Ovary (tissue), 9 donors: ENCODE measurements around the gene CNTN5. TPM values are rescaled to one million over a fixed set of nuclear protein-coding genes. Genes with fewer than 3 reads are reported as not detected.

ENCODE experiments used
- DNase-seq, 5 donors: peaks; one replicate each; pipeline ENCODE4 v3.0.0-alpha.2; 2019 to 2020
- H3K27ac ChIP-seq, 2 donors: fragments of 200-600 bp; one replicate each; pipeline versions ENCODE4 v1.5.1 to v1.8.0; 2019 to 2022
- H3K27me3 ChIP-seq: fragments of 200-600 bp; one replicate; pipeline ENCODE4 v1.8.0; 2022
- H3K36me3 ChIP-seq: fragments of 200-600 bp; sonication (generic); one replicate; pipeline ENCODE4 v1.5.1; 2019
- H3K4me1 ChIP-seq: one replicate; pipeline ENCODE4 v1.8.1; 2013; ENCODE audit warnings: mild to moderate bottlenecking, moderate library complexity; ENCODE audit not compliant: insufficient read depth
- H3K4me3 ChIP-seq: fragments of 200-600 bp; sonication (generic); one replicate; pipeline ENCODE4 v1.5.1; 2017
- H3K9me3 ChIP-seq, 2 donors: fragments of 200-600 bp in 1 of 2; sonication (generic) in 1 of 2; one replicate each; pipeline versions ENCODE4 v1.5.1 to v1.8.1; 2013 to 2019; ENCODE audit warnings: mild to moderate bottlenecking in 1 of 2, moderate library complexity in 1 of 2
- CTCF ChIP-seq, 3 donors: fragments of 450-650 bp in 2 of 3; fragments of 200-600 bp in 1 of 3; IDR thresholded peaks; one replicate each; pipeline versions ENCODE4 v1.5.1 to v1.8.0; 2016 to 2022; ENCODE audit warnings: antibody characterized with exemption in 3 of 3, mild to moderate bottlenecking in 1 of 3
- EP300 ChIP-seq: sonication (generic); formaldehyde crosslinking; IDR thresholded peaks from one replicate; pipeline ENCODE4 v1.6.1; 2017; ENCODE audit warnings: antibody characterized with exemption
- POLR2A ChIP-seq: fragments of 450-650 bp; IDR thresholded peaks from one replicate; pipeline ENCODE4 v1.6.1; 2017; ENCODE audit warnings: antibody characterized with exemption, mild to moderate bottlenecking, moderate library complexity
- WGBS, 3 donors: extraction: QIAGEN DNeasy Blood & Tissue Kit in 1 of 3; methylation state at CpG; one replicate each; pipeline versions ENCODE4 v1.1.5 to v1.1.7; 2013 to 2017; 5-methylcytosine and 5-hydroxymethylcytosine counted together
- intact Hi-C, 4 donors: fragments of 100-400 bp; cut with DNase I; formaldehyde crosslinking; loops; one replicate each; pipeline versions ENCODE4 v1.11.0 to v1.15.1; 2022 to 2023
- polyA plus RNA-seq, 2 donors: library from polyadenylated mRNA; stranded (reverse); fragments of 200-250 nt in 1 of 2; fragments of 350-450 nt in 1 of 2; fragmentation: Illumina TruSeq in 1 of 2; extraction: RNeasy Lipid Tissue Mini Kit (QIAGEN cat#74804) in 1 of 2; gene quantifications; one replicate each; pipeline ENCODE4 v1.2.3, GENCODE V29; 2013 to 2014
- total RNA-seq, 7 donors: library from RNA; depleted of rRNA in 2 of 7; stranded (reverse); fragments of >200 nt in 2 of 7; fragmentation: NEBNext Ultra II Directional in 3 of 7; extraction: Animal tissue kit (Norgen Biotek cat#: 25700) in 3 of 7; gene quantifications; one replicate each; pipeline versions ENCODE4 v1.1.0 to v1.2.4, GENCODE V29; 2016 to 2023
- donor health status: DM: no; HTN: no; CAD: no; lungs with moderate emphysema.
- donor health status: DM: no; HTN: no; CAD: no.
- donor health status: Bipolar disorder and iron deficiency.
- donor health status: DM: yes; HTN: yes; CAD: no.
- donor health status: DM: no; HTN: no; CAD: no.
- donor health status: DM: yes; HTN: yes; CAD: no.

CNTN5 gene
- total and polyA plus RNA-seq, 9 donors: 0.02 to 1.1 (median 0.15) TPM; not detected in 5

GRCh38 chr11:99671808-99672409 lies 651.2 kb downstream of the CNTN5 start:
- H3K36me3 ChIP-seq: no peaks in the 10 kb centered on the region
- 81 to 85% (median 81%) methylated on average over 8 of the region's 8 CpGs for WGBS, 3 donors
- no peaks in the 10 kb centered on the region for H3K4me1 ChIP-seq
- no peaks in the 10 kb centered on the region for H3K27me3 ChIP-seq
- TF ChIP-seq POLR2A (no peak), CTCF (IDR thresholded peaks at IDR 0.05) (no peak), EP300 (no peak)
- intact Hi-C loops: no loop called here
- H3K9me3 ChIP-seq: no peaks in the 10 kb centered on the region
- DNase-seq: no peak
- no peak overlapping the region for H3K27ac ChIP-seq
- no peak overlapping the region for H3K4me3 ChIP-seq

- Histone ChIP-seq H3K9me3 (no peaks in the 10 kb centered on the region), H3K36me3 (no peaks in the 10 kb centered on the region), H3K4me3 (no peak overlapping the region), H3K27me3 (no peaks in the 10 kb centered on the region), H3K27ac (no peak overlapping the region), H3K4me1 (no peaks in the 10 kb centered on the region)
- no peak for TF ChIP-seq CTCF (IDR thresholded peaks at IDR 0.05)
- no peak for TF ChIP-seq POLR2A
- no peak for TF ChIP-seq EP300
- no peak for DNase-seq
- WGBS, 3 donors: 66 to 70% (median 68%) methylated on average over 4 of the region's 4 CpGs
- intact Hi-C loops: no loop called here
These were observed 655.5 kb downstream of the CNTN5 start for GRCh38 chr11:99676292-99676691.

- Histone ChIP-seq H3K27ac (no peak overlapping the region), H3K4me1 (no peaks in the 10 kb centered on the region), H3K9me3 (no peaks in the 10 kb centered on the region), H3K27me3 (no peaks in the 10 kb centered on the region), H3K36me3 (no peaks in the 10 kb centered on the region), H3K4me3 (no peak overlapping the region)
- WGBS, 3 donors: 73 to 85% (median 78%) methylated on average over 1 of the region's 1 CpG
- no peak for DNase-seq
- intact Hi-C loops: no loop called here
- TF ChIP-seq EP300 (no peak), POLR2A (no peak), CTCF (IDR thresholded peaks at IDR 0.05) (no peak)
These were observed 661.4 kb downstream of the CNTN5 start for GRCh38 chr11:99682171-99682570.

GRCh38 chr11:99682646-99683045 lies 661.9 kb downstream of the CNTN5 start:
- 4 to 13% (median 6%) methylated on average over 1 of the region's 1 CpG for WGBS, 3 donors
- H3K4me1 ChIP-seq: no peaks in the 10 kb centered on the region
- intact Hi-C loops: no loop called here

More at GRCh38 chr11:99682646-99683045, 661.9 kb downstream of the CNTN5 start:
- no peaks in the 10 kb centered on the region for H3K27me3 ChIP-seq
- H3K36me3 ChIP-seq: no peaks in the 10 kb centered on the region
- H3K27ac ChIP-seq: no peak overlapping the region
- H3K9me3 ChIP-seq: no peaks in the 10 kb centered on the region
- DNase-seq: no peak
- no peak overlapping the region for H3K4me3 ChIP-seq
- no peak for TF ChIP-seq POLR2A
- TF ChIP-seq EP300: no peak
- TF ChIP-seq CTCF (IDR thresholded peaks at IDR 0.05): no peak
